AG10803 (cell line): ENCODE results near the gene LRP1B.

Source experiments
- DNase-seq: peaks from one replicate; pipeline ENCODE4 v3.0.0; 2010; ENCODE audit warnings: low read depth
- H3K4me3 ChIP-seq: 2 replicates; pipeline ENCODE4 v1.5.1; 2011; ENCODE audit warnings: mild to moderate bottlenecking, low read length, control low read depth
- CTCF ChIP-seq: conservative IDR thresholded peaks from 2 replicates; pipeline ENCODE4 v1.5.1; 2011; ENCODE audit warnings: mild to moderate bottlenecking, low read length, control low read depth, inconsistent platforms

The LRP1B gene

DNA sequence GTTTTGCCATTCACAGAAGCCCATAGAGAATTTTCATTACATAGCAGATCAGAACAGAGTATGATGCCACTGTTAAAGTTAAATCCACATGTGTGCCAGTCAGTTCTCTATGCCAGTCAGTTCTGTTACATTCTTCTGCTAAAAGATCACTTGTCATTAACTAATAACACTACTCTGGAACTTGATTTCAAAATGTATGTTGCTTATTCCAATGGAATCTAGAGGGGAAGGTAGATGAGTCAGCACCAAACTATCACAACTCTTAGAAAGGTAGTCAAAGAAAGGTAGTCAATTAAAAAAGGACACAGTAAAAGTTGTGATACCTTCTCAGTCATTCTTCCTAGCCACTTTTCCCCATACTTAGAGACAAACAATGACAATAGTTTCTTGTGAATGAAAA, 1214.4 kb downstream of the LRP1B start:
- H3K4me3 ChIP-seq: no peak overlapping the region
- TF ChIP-seq CTCF: no peak
- DNase-seq: no peak

DNA sequence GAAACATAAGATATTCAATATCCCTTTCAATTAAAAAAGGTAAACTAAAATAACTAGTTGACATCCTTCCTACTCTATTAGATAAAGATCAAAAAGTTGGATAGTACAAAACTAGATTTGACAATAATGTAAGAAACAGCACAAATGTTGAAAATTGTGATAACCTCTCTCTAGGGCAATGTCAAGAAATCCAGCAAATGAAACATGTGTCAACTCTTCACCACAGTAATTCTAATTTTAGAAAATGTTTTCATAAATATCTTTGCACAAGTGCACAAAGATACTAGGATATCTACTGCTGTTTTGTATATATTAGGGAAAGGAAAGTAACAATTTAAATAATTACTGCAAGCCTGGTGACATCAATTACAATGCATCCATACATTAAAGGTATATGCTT, 1220.1 kb downstream of the LRP1B start:
- TF ChIP-seq CTCF: no peak

DNA sequence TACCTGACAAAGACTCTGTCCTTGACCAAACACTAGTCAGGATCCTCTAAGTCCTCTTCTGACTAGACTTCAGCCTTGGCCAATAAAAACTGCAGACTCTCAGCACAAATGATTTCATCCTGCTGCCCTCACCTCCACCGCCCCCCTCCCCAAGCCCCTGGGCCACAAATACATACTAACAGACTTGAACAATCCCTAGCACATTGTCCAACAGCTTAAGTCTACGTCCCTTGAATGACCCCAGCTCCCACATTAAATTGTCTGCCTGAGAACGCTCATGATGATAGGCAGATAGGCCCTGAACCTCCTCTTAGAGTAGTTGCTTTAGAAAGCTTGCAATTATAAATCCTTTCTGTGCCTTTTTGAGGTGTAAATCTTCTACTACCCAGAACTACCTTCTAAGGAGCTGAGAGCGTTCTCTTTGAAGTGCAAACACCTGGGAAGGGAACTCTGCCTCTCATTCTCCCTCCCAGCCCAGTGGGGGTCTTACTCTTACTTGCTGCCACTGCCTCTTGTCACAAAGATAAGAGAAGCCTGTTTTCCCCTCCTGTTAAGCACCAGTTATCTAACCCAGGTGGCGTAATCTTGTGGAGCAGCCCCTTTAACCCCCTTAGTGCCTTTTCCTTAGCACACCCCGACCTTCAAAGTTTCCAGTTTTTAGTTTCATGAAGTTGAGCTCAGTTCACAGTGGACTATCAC, 1225.6 kb downstream of the LRP1B start:
- no peak for TF ChIP-seq CTCF
- no peak overlapping the region for H3K4me3 ChIP-seq
- DNase-seq: no peak

More for the DNA sequence above, 1220.1 kb downstream of the LRP1B start:
- H3K4me3 ChIP-seq: no peak overlapping the region
- DNase-seq: no peak

- TF ChIP-seq CTCF: no peak
- no peak for DNase-seq
- no peak overlapping the region for H3K4me3 ChIP-seq
Observed at GRCh38 chr2:140895378-140895777, 1235.4 kb downstream of the LRP1B start.

DNA sequence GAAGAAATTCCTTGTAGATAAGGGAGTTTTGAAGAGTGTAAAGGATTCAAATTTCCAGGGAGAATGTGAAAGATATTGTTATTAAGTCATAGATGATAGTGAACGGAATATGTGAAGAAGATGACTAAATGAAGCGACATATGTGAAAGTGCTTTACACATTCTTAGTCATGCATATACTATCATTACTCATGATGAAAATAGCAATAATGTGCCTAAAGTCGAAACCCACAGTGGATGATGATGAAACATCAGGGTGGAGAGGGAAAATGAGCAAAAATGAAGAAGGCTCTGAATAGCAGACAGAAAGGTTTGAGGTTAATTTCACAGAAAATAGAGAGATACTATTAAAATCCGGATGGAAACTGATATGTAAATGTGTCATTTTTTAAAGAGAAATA, 1237.1 kb downstream of the LRP1B start:
- no peak for TF ChIP-seq CTCF
- DNase-seq: peak; percentile 45
- no peak overlapping the region for H3K4me3 ChIP-seq

GRCh38 chr2:140892911-140893637, 1237.7 kb downstream of the LRP1B start:
- no peak overlapping the region for H3K4me3 ChIP-seq
- no peak for TF ChIP-seq CTCF
- DNase-seq: no peak

- H3K4me3 ChIP-seq: no peak overlapping the region
- no peak for DNase-seq
- no peak for TF ChIP-seq CTCF
Observed at GRCh38 chr2:140892436-140892835, 1238.4 kb downstream of the LRP1B start.
